ENCODE results near the gene P3H4.
"Not testable (repeated sequence)": the region's sequence is repeated elsewhere in the genome, so short reads cannot be mapped to it uniquely, and the experiment has no call there.

The P3H4 gene

DNA sequence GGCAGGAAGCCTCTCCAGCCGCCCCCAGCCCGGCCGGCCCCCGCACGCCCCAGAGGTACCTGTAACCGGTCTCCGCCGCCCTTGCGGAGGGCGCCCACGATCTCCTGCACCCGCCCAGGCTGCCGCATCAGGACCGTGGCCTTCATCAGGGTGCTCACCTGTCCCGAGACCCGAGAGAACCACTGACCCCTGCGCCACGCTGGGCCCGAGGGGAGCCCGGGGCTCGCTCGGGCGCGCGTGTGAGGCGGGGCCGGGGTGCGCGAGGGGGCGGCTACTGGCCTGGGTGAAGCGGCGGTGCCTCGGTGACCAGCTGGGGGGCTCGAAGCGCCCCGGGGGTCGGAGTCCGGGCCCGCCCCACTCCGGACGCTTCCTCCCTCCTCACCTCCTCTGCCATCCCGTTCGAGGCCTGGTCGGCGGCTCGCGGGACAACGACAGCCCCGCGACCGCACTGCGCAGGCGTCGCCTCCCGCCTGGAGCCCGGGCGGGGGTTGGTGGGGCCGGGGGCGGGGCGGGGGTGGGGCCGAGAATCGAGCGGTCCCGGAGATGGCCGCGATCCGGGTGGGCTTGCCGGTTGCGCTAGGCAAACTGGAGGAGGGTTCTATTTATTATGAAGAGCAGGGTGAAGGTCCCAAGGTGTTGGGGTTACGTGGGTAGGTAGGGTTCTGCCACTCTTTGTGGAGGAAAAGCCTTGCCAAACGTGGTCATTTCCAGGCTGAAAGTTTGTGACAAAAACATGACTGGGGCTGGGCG is 24.2 kb upstream of the P3H4 start, which contains the start of gene NT5C3B:
NT5C3B (minus strand) TSS at position 433 of the 750 bp plus-strand sequence; CDS start at position 394, 39 bp downstream.
- Histone ChIP-seq H3K27me3 (ENCODE audit: insufficient read depth, poor library complexity, severe bottlenecking) (no peaks in the 10 kb centered on the region), H3K9me3 (ENCODE audit: severe bottlenecking) (no peaks in the 10 kb centered on the region), H3K4me1 (ENCODE audit: insufficient read depth, poor library complexity, severe bottlenecking) (peaks cover 3% of the 10 kb centered on the region), H3K27ac (ENCODE audit: poor library complexity, severe bottlenecking) (peak within 1 kb of the TSS; percentile 14), H3K36me3 (ENCODE audit: low read depth) (peaks cover 35% of the 10 kb centered on the region), H3K4me3 (ENCODE audit: severe bottlenecking) (peak within 1 kb of the TSS; percentile 86)
- TF ChIP-seq, protein P1, sequence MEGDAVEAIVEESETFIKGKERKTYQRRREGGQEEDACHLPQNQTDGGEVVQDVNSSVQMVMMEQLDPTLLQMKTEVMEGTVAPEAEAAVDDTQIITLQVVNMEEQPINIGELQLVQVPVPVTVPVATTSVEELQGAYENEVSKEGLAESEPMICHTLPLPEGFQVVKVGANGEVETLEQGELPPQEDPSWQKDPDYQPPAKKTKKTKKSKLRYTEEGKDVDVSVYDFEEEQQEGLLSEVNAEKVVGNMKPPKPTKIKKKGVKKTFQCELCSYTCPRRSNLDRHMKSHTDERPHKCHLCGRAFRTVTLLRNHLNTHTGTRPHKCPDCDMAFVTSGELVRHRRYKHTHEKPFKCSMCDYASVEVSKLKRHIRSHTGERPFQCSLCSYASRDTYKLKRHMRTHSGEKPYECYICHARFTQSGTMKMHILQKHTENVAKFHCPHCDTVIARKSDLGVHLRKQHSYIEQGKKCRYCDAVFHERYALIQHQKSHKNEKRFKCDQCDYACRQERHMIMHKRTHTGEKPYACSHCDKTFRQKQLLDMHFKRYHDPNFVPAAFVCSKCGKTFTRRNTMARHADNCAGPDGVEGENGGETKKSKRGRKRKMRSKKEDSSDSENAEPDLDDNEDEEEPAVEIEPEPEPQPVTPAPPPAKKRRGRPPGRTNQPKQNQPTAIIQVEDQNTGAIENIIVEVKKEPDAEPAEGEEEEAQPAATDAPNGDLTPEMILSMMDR (IDR thresholded peaks at IDR 0.05; ENCODE audit: poor library complexity, severe bottlenecking) = no peak
- DNase-seq (ENCODE audit: low spot score) = no peak
- peak; percentile 81 for ATAC-seq (ENCODE audit: low read depth)

GRCh38 chr17:41835214-41835799 is 23.6 kb upstream of the P3H4 start:
- ATAC-seq (ENCODE audit: low read depth) = peak; percentile 46
- DNase-seq (ENCODE audit: low spot score) = no peak
- Histone ChIP-seq H3K27me3 (ENCODE audit: insufficient read depth, poor library complexity, severe bottlenecking) (no peaks in the 10 kb centered on the region), H3K36me3 (ENCODE audit: low read depth) (peaks cover 41% of the 10 kb centered on the region), H3K4me1 (ENCODE audit: insufficient read depth, poor library complexity, severe bottlenecking) (peaks cover 3% of the 10 kb centered on the region), H3K4me3 (ENCODE audit: severe bottlenecking) (peak overlapping the region; percentile 86), H3K27ac (ENCODE audit: poor library complexity, severe bottlenecking) (peak overlapping the region; percentile 14), H3K9me3 (ENCODE audit: severe bottlenecking) (no peaks in the 10 kb centered on the region)
- TF ChIP-seq, protein P1 (IDR thresholded peaks at IDR 0.05; ENCODE audit: poor library complexity, severe bottlenecking) = no peak

DNA sequence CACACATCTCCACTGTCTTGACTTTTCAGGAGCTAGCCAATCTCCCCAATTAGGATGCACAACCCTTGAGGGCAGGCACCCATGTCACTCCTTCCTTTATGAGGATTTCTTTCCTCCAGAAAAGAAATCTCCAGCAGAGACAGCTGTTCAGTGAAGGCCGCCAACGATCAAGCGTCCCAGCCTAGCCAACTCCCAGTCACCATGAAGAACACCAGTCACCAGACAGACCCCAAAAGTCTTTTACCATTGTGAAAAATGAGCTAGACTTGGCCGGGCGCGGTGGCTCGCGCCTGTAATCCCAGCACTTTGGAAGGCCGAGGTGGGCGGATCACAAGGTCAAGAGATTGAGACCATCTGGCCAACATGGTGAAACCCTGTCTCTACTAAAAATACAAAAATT is 18.2 kb upstream of the P3H4 start:
- not testable (repeated sequence) for DNase-seq (ENCODE audit: low spot score)

DNA sequence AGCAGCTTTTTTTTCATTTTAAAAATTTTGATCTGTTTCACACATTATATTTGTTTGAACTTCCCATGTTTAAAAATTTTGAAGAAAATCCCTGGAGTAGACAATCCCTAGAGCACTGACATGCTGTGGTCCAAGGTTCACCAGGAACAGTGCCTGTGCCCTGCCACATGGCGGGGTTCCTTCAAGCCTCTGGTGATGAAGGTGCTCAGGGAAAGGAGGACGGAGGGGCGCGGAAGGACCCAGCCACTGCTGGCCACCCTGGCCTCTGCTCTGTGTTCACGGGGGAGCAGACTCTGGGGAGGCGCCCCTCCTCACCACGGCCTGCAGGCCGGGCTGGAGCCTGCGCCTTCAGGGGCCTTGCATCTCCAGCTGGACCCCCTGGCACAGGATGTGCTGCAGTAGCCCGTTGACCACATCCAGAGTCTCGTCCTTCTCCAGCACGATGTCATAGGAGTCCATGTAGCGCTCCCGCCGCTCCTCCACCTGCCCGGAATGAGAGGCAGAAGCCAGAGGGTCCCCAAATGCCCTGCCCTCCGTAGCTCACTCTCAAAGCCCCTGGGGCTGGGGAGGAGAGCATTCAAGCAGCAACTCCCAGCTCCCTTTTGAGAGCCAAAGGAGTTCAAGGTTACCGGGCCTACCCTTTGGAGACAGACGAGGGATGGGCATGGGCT is 13.6 kb upstream of the P3H4 start:
- DNase-seq (ENCODE audit: low spot score) = no peak
- peaks cover 52% of the 10 kb centered on the region for H3K36me3 ChIP-seq (ENCODE audit: low read depth)
- no peaks in the 10 kb centered on the region for H3K4me1 ChIP-seq (ENCODE audit: insufficient read depth, poor library complexity, severe bottlenecking)
- no peak overlapping the region for H3K4me3 ChIP-seq (ENCODE audit: severe bottlenecking)
- no peaks in the 10 kb centered on the region for H3K27me3 ChIP-seq (ENCODE audit: insufficient read depth, poor library complexity, severe bottlenecking)
- no peak for ATAC-seq (ENCODE audit: low read depth)
- H3K27ac ChIP-seq (ENCODE audit: poor library complexity, severe bottlenecking) = no peak overlapping the region
- TF ChIP-seq, protein P1 (IDR thresholded peaks at IDR 0.05; ENCODE audit: poor library complexity, severe bottlenecking) = no peak
- no peaks in the 10 kb centered on the region for H3K9me3 ChIP-seq (ENCODE audit: severe bottlenecking)

More for the DNA sequence above, 18.2 kb upstream of the P3H4 start:
- not testable (repeated sequence) for H3K4me1 ChIP-seq (ENCODE audit: insufficient read depth, poor library complexity, severe bottlenecking); ATAC-seq (ENCODE audit: low read depth); H3K9me3 ChIP-seq (ENCODE audit: severe bottlenecking); H3K4me3 ChIP-seq (ENCODE audit: severe bottlenecking); H3K27ac ChIP-seq (ENCODE audit: poor library complexity, severe bottlenecking); H3K27me3 ChIP-seq (ENCODE audit: insufficient read depth, poor library complexity, severe bottlenecking)
- peaks cover 87% of the 10 kb centered on the region for H3K36me3 ChIP-seq (ENCODE audit: low read depth)

GRCh38 chr17:41824086-41824485 is 12.3 kb upstream of the P3H4 start:
- ATAC-seq (ENCODE audit: low read depth) = no peak
- Histone ChIP-seq H3K36me3 (ENCODE audit: low read depth) (peaks cover 47% of the 10 kb centered on the region), H3K27ac (ENCODE audit: poor library complexity, severe bottlenecking) (no peak overlapping the region), H3K9me3 (ENCODE audit: severe bottlenecking) (no peaks in the 10 kb centered on the region), H3K27me3 (ENCODE audit: insufficient read depth, poor library complexity, severe bottlenecking) (no peaks in the 10 kb centered on the region), H3K4me3 (ENCODE audit: severe bottlenecking) (no peak overlapping the region), H3K4me1 (ENCODE audit: insufficient read depth, poor library complexity, severe bottlenecking) (no peaks in the 10 kb centered on the region)
- no peak for DNase-seq (ENCODE audit: low spot score)
- TF ChIP-seq, protein P1 (IDR thresholded peaks at IDR 0.05; ENCODE audit: poor library complexity, severe bottlenecking) = no peak

Data from RWPE2 (cell line).